ENCODE data around the gene SPRYD7. TPM values are rescaled to one million over a fixed set of nuclear protein-coding genes. Genes with fewer than 3 reads are reported as not detected.

SPRYD7 gene
- total RNA-seq, 2 experiments from 2014 or later = 1.1 to 1.5 TPM

- Mint-ChIP-seq H3K4me1 (ENCODE audit: low read depth) (peaks cover 19% of the 10 kb centered on the region), H3K27ac (no peak overlapping the region), H3K9me3 (no peaks in the 10 kb centered on the region), H3K36me3 (ENCODE audit: low read depth) (peaks cover 13% of the 10 kb centered on the region), H3K4me3 (no peak overlapping the region), H3K27me3 (no peaks in the 10 kb centered on the region)
- POLR2A ChIA-PET = no interaction called here
- Histone ChIP-seq H3K4me3 (ENCODE audit: low read length) (no peak overlapping the region), H3K36me3 (ENCODE audit: insufficient read depth, low read length) (no peaks in the 10 kb centered on the region), H3K27me3 (ENCODE audit: control insufficient read depth in 1 of 2, insufficient read depth in 2 of 2, low read length in 2 of 2) (no peaks in the 10 kb centered on the region), H3K27ac (ENCODE audit: low read depth in 1 of 2, low read length in 2 of 2) (no peak overlapping the region), H3K4me1 (ENCODE audit: insufficient read depth, low read length) (peaks cover 18% of the 10 kb centered on the region), H3K9me3 (ENCODE audit: control insufficient read depth in 1 of 2, insufficient read depth in 1 of 2, low read length in 2 of 2) (no peaks in the 10 kb centered on the region)
- TF ChIP-seq, protein P1, sequence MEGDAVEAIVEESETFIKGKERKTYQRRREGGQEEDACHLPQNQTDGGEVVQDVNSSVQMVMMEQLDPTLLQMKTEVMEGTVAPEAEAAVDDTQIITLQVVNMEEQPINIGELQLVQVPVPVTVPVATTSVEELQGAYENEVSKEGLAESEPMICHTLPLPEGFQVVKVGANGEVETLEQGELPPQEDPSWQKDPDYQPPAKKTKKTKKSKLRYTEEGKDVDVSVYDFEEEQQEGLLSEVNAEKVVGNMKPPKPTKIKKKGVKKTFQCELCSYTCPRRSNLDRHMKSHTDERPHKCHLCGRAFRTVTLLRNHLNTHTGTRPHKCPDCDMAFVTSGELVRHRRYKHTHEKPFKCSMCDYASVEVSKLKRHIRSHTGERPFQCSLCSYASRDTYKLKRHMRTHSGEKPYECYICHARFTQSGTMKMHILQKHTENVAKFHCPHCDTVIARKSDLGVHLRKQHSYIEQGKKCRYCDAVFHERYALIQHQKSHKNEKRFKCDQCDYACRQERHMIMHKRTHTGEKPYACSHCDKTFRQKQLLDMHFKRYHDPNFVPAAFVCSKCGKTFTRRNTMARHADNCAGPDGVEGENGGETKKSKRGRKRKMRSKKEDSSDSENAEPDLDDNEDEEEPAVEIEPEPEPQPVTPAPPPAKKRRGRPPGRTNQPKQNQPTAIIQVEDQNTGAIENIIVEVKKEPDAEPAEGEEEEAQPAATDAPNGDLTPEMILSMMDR (IDR thresholded peaks at IDR 0.05) = no peak
- intact Hi-C loops (cut with DNase I, micrococcal nuclease) = loop anchor here (5.0 to 10.0 kb wide), 7 partner anchors 144 to 1646 kb away; partner anchors contain the start of genes KPNA3 (in 2 of the 2), FNDC3A (in 1 of the 2) and WDFY2 (in 1 of the 2)
- CTCF ChIA-PET = no interaction called here
- no peak for ATAC-seq (ENCODE audit: poor library complexity)
- no peak for DNase-seq
Measured at GRCh38 chr13:49938921-49939320, 2.8 kb upstream of the SPRYD7 start.

DNA sequence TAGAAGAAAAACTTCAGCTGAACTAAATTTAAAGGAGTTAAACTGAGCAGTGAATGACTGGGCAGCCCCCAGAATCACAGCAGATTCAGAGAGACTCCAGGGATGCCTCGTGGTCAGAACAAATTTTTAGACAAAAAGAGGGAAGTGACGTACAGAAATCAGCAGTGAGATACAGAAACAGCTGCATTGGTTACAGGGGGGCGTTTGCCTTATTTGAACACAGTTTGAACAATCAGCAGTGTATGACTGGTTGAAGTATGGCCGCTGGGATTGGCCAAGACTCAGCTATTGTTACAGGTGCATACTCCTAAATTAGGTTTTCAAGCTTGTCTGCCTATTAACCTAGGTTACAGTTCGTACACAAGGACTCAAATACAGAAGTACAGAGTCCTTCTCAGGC lies 2.2 kb upstream of the SPRYD7 start:
- peaks cover 19% of the 10 kb centered on the region for H3K4me1 Mint-ChIP-seq (ENCODE audit: low read depth)
- no peaks in the 10 kb centered on the region for H3K9me3 Mint-ChIP-seq
- TF ChIP-seq, protein P1 (IDR thresholded peaks at IDR 0.05) = no peak
- no peak for ATAC-seq (ENCODE audit: poor library complexity)
- H3K27ac Mint-ChIP-seq = no peak overlapping the region
- Histone ChIP-seq H3K27me3 (ENCODE audit: control insufficient read depth in 1 of 2, insufficient read depth in 2 of 2, low read length in 2 of 2) (no peaks in the 10 kb centered on the region), H3K9me3 (ENCODE audit: control insufficient read depth in 1 of 2, insufficient read depth in 1 of 2, low read length in 2 of 2) (no peaks in the 10 kb centered on the region), H3K4me1 (ENCODE audit: insufficient read depth, low read length) (peaks cover 18% of the 10 kb centered on the region), H3K27ac (ENCODE audit: low read depth in 1 of 2, low read length in 2 of 2) (no peak overlapping the region), H3K4me3 (ENCODE audit: low read length) (no peak overlapping the region), H3K36me3 (ENCODE audit: insufficient read depth, low read length) (no peaks in the 10 kb centered on the region)
- intact Hi-C loops (cut with DNase I, micrococcal nuclease) = loop anchor here (5.0 to 10.0 kb wide), 7 partner anchors 144 to 1646 kb away; partner anchors contain the start of genes KPNA3 (in 2 of the 2), FNDC3A (in 1 of the 2) and WDFY2 (in 1 of the 2)
- ChIA-PET POLR2A (no interaction called here), CTCF (interaction anchor here (2.7 kb wide), 1 partner anchor 59 kb away, joined by 15 read pairs; the partner anchor contains the start of gene TRIM13)
- H3K27me3 Mint-ChIP-seq = no peaks in the 10 kb centered on the region
- peaks cover 13% of the 10 kb centered on the region for H3K36me3 Mint-ChIP-seq (ENCODE audit: low read depth)
- peak overlapping the region; percentile 3 for H3K4me3 Mint-ChIP-seq
- peak in 2 of 14 experiments; percentile 15 to 24 for DNase-seq

DNA sequence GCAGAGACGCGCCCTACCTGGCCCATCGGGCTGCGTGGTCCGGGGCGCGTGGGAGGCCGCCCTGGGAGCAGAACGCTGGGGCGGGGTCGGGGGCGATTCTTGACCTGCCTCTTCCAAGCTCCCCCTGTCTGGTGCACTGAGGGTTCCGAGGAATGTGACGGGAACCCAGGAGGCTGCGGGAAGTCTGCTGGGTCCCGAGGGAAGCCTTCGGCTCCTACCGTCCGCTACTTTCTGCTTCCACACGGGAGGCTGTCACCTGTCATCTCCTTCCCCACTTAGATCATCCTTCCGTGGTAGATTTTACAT lies 781 bp upstream of the SPRYD7 start:
- intact Hi-C loops (cut with DNase I, micrococcal nuclease) = loop anchor here (1.0 to 10.0 kb wide), 8 partner anchors 60 to 1648 kb away; partner anchors contain the start of genes KPNA3 (in 2 of the 2), FNDC3A (in 1 of the 2), TRIM13 (in 1 of the 2) and WDFY2 (in 1 of the 2)
- ChIA-PET POLR2A (interaction anchor here (0.9 to 2.0 kb wide), 11 partner anchors 14 to 975 kb away, joined by 3 to 31 read pairs (median 7); partner anchors contain the start of genes EBPL, KPNA3 and TRIM13), CTCF (interaction anchor here (0.9 to 2.7 kb wide), 8 partner anchors 28 to 978 kb away, joined by 3 to 15 read pairs (median 4); partner anchors contain the start of genes KPNA3 and TRIM13)
- H3K9me3 Mint-ChIP-seq = no peaks in the 10 kb centered on the region
- DNase-seq (no peak), ATAC-seq (ENCODE audit: poor library complexity) (no peak)
- H3K4me1 ChIP-seq (ENCODE audit: insufficient read depth, low read length) = peaks cover 18% of the 10 kb centered on the region
- no peak overlapping the region for H3K27ac ChIP-seq (ENCODE audit: low read depth in 1 of 2, low read length in 2 of 2)
- peak overlapping the region; percentile 91 for H3K4me3 ChIP-seq (ENCODE audit: low read length)
- peaks cover 19% of the 10 kb centered on the region for H3K4me1 Mint-ChIP-seq (ENCODE audit: low read depth)
- no peaks in the 10 kb centered on the region for H3K27me3 ChIP-seq (ENCODE audit: control insufficient read depth in 1 of 2, insufficient read depth in 2 of 2, low read length in 2 of 2)
- no peaks in the 10 kb centered on the region for H3K27me3 Mint-ChIP-seq
- no peaks in the 10 kb centered on the region for H3K36me3 ChIP-seq (ENCODE audit: insufficient read depth, low read length)
- no peaks in the 10 kb centered on the region for H3K9me3 ChIP-seq (ENCODE audit: control insufficient read depth in 1 of 2, insufficient read depth in 1 of 2, low read length in 2 of 2)
- peaks cover 13% of the 10 kb centered on the region for H3K36me3 Mint-ChIP-seq (ENCODE audit: low read depth)
- H3K27ac Mint-ChIP-seq = peak overlapping the region; percentile 83
- peak overlapping the region; percentile 98 for H3K4me3 Mint-ChIP-seq
- TF ChIP-seq, protein P1 (IDR thresholded peaks at IDR 0.05) = no peak

Measured in CD4-positive, alpha-beta T cell (primary cell).